Measurements from ENCODE around the gene TANC2. TPM values are rescaled to one million over a fixed set of nuclear protein-coding genes. Genes with fewer than 3 reads are reported as not detected.

The TANC2 gene
- total RNA-seq, 3 donors from 2014 or later, result 8.2 to 30.3 (median 20.2) TPM

GRCh38 chr17:62948370-62948769 is 17.7 kb upstream of the TANC2 start:
- ATAC-seq (no peak), DNase-seq (no peak)
- intact Hi-C loops (cut with DNase I, micrococcal nuclease), result no loop called here
- Histone ChIP-seq H3K36me3 (ENCODE audit: low read depth) (no peaks in the 10 kb centered on the region), H3K4me1 (ENCODE audit: low read depth) (no peaks in the 10 kb centered on the region), H3K4me3 (no peak overlapping the region), H3K9me3 (no peaks in the 10 kb centered on the region)
- TF ChIP-seq, protein P1, sequence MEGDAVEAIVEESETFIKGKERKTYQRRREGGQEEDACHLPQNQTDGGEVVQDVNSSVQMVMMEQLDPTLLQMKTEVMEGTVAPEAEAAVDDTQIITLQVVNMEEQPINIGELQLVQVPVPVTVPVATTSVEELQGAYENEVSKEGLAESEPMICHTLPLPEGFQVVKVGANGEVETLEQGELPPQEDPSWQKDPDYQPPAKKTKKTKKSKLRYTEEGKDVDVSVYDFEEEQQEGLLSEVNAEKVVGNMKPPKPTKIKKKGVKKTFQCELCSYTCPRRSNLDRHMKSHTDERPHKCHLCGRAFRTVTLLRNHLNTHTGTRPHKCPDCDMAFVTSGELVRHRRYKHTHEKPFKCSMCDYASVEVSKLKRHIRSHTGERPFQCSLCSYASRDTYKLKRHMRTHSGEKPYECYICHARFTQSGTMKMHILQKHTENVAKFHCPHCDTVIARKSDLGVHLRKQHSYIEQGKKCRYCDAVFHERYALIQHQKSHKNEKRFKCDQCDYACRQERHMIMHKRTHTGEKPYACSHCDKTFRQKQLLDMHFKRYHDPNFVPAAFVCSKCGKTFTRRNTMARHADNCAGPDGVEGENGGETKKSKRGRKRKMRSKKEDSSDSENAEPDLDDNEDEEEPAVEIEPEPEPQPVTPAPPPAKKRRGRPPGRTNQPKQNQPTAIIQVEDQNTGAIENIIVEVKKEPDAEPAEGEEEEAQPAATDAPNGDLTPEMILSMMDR (IDR thresholded peaks at IDR 0.05), result no peak

DNA sequence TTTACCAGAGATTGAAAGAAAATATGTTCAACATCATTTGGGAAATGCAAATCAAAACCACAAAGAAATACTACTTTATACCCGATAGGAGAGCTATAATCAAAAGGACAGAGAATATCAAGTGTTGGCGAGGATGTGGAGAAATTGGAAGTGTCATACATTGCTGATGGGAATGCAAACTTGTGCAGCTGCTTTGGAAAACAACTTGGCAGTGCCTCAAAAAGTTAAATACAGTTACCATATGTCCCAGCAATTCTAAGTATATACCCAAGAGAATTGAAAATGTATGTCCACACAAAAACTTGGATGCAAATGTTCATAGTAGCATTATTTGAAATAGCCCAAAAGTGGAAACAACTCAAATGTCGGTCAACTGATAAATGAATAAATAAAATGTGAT is 17.0 kb upstream of the TANC2 start:
- no peaks in the 10 kb centered on the region for H3K4me1 ChIP-seq (ENCODE audit: low read depth)
- no peak for ATAC-seq
- no peak overlapping the region for H3K4me3 ChIP-seq
- intact Hi-C loops (cut with DNase I, micrococcal nuclease), result no loop called here
- no peak for DNase-seq
- no peaks in the 10 kb centered on the region for H3K36me3 ChIP-seq (ENCODE audit: low read depth)
- no peaks in the 10 kb centered on the region for H3K9me3 ChIP-seq
- TF ChIP-seq, protein P1 (IDR thresholded peaks at IDR 0.05), result no peak

DNA sequence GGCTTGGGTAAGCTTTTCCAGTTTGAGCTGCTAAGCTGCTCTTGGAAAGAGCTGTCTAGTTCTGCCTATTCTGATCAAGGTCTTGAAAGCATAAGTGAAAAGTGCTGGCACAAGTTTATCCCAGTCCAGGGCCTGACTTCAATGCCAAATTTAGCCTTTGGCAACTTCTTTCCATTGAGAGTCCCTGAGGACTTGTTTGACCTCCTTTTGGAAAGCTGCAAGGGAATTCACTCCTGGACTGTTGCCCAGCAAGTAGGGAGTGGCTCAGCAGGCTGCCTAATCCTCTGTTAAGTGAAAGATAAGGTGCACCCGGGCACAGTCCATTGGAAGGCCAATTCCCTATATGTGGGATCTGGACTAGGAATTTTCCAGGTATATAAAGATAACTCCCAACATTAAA is 16.0 kb upstream of the TANC2 start:
- H3K36me3 ChIP-seq (ENCODE audit: low read depth), result no peaks in the 10 kb centered on the region
- DNase-seq (peak in 2 of 3 donors; percentile 63 to 87), ATAC-seq (peak; percentile 96)
- no peaks in the 10 kb centered on the region for H3K4me1 ChIP-seq (ENCODE audit: low read depth)
- TF ChIP-seq, protein P1 (IDR thresholded peaks at IDR 0.05), result no peak
- no peak overlapping the region for H3K4me3 ChIP-seq
- intact Hi-C loops (cut with DNase I, micrococcal nuclease), result no loop called here
- H3K9me3 ChIP-seq, result no peaks in the 10 kb centered on the region

DNA sequence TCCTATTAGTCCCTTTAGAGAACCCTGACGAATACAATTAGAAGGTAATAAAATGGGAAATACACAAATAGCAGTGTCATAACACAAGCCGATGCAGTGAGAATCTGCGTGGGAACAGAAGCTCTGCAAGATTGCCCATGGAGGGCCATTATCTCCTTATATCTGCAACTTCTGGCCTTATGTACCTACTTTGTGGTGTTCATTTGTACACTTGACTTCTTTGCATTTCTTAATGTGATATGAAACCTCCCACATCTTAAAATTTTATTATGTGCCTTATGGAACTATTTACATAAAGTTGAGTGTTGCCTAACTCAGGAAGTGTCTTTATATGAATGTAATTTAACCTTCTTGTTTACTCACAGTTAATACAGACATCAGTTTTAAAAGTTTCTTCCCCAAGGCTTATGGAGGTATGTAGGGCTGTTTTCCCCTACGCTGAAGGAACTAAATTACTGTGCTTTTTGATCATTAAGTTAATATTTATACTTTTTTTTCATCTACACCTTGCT is 10.1 kb upstream of the TANC2 start:
- intact Hi-C loops (cut with DNase I, micrococcal nuclease), result no loop called here
- H3K9me3 ChIP-seq, result no peaks in the 10 kb centered on the region
- DNase-seq, result no peak
- peak; percentile 47 for ATAC-seq
- no peaks in the 10 kb centered on the region for H3K36me3 ChIP-seq (ENCODE audit: low read depth)
- TF ChIP-seq, protein P1 (IDR thresholded peaks at IDR 0.05), result no peak
- H3K4me1 ChIP-seq (ENCODE audit: low read depth), result peaks cover 5% of the 10 kb centered on the region
- H3K4me3 ChIP-seq, result no peak overlapping the region

- intact Hi-C loops (cut with DNase I, micrococcal nuclease), result no loop called here
- Histone ChIP-seq H3K9me3 (no peaks in the 10 kb centered on the region), H3K4me3 (no peak overlapping the region), H3K36me3 (ENCODE audit: low read depth) (no peaks in the 10 kb centered on the region), H3K4me1 (ENCODE audit: low read depth) (peaks cover 15% of the 10 kb centered on the region)
- DNase-seq, result no peak
- TF ChIP-seq, protein P1 (IDR thresholded peaks at IDR 0.05), result no peak
- no peak for ATAC-seq
Observed at GRCh38 chr17:62963296-62963695, 2.7 kb upstream of the TANC2 start.

DNA sequence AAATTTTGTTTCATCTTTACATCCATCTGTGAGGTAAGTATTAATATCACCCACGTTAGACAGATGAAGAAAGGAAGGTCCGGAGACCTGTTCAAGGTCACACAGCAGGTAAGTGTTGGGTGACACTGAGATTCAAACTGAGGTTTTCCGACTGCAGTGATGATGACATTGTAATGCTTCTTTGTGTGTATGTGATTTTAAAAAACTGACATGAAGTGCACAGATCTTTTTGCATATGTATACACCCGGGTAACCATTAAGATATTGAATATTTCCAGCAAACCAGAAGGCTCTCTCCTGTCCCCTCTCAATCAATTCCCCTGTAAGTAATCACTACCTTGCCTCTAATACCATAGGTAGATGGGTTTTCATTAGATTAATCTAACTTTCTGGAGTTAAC is 1.5 kb upstream of the TANC2 start:
- no peak overlapping the region for H3K4me3 ChIP-seq
- intact Hi-C loops (cut with DNase I, micrococcal nuclease), result no loop called here
- DNase-seq (no peak), ATAC-seq (no peak)
- TF ChIP-seq, protein P1 (IDR thresholded peaks at IDR 0.05), result no peak
- no peaks in the 10 kb centered on the region for H3K36me3 ChIP-seq (ENCODE audit: low read depth)
- no peaks in the 10 kb centered on the region for H3K9me3 ChIP-seq
- H3K4me1 ChIP-seq (ENCODE audit: low read depth), result peaks cover 16% of the 10 kb centered on the region
